GM21619 (cell line): ENCODE results near the gene TBPL1.

Experiments used
- ATAC-seq: cut with Tn5 transposase; IDR thresholded peaks from one replicate; pipeline ENCODE4 v1.9.1; 2021; ENCODE audit not compliant: unreplicated experiment

The TBPL1 gene

GRCh38 chr6:134003542-134003951 is 50.5 kb downstream of the TBPL1 start:
- ATAC-seq, result no peak

DNA sequence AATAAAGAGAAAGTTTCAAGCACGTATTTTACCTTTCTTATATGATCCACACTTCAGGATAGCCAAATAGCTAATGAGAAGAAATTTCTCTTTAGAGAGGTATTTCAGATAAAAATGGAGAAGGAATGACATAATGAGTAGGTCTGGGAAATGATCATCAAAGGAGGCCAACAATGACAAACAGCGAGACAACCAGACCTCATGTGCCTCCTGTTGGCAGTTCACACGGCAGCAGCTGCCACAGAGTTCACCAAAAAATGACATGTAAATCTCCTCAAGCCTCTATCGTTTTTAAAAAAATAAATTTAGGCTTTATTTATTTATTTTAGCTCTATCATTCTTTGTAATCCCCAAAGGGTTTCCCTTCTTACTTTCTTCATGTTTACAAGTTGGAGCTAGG is 51.7 kb downstream of the TBPL1 start:
- no peak for ATAC-seq

- ATAC-seq, result no peak
These were observed 52.8 kb downstream of the TBPL1 start for GRCh38 chr6:134005800-134006199.

- ATAC-seq, result no peak
These were observed 54.1 kb downstream of the TBPL1 start for GRCh38 chr6:134007077-134007476.

GRCh38 chr6:134009876-134010275 is 56.9 kb downstream of the TBPL1 start:
- ATAC-seq, result no peak

DNA sequence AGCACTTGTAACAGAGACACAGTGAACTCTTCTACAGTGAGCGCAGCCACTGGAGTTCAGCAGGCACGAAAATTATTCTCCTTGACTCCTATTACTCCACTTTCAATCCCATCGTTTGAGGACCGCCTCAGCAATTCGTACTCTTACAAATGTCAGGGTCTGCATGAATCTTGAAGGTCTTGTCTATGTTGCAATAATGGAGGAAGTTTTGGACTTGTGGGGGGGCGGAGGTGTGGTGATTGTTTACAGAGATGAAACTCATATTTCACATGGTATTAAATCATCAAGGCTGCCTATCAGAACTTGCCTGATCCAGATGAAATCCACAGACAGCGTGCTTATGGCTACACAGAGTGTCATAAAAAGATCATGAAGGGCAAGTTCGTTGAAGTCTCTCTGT is 57.4 kb downstream of the TBPL1 start:
- ATAC-seq, result no peak

DNA sequence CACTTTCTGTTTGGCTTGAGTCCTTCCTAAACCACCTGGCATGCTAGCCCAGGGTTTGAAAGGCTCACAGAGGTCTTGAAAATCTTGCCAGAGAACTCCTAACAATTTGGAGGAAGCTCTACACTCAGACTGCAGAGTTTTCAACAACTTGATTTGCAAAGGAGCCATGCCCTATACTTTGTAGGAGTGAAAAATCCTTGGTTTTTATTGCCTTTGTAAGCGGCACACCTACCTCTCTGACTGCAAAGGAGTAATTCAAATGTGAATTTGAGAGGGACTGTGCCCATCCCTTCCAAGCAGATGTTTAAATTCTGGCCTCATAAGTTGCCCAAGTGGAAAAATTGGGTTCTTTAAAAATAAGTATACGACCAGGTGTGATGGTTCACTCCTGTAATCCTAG is 58.0 kb downstream of the TBPL1 start:
- ATAC-seq, result no peak

GRCh38 chr6:134014588-134015137 is 61.6 kb downstream of the TBPL1 start:
- ATAC-seq, result no peak

GRCh38 chr6:134015719-134016557 is 62.9 kb downstream of the TBPL1 start:
- ATAC-seq, result no peak

- ATAC-seq, result no peak
These were observed 63.5 kb downstream of the TBPL1 start for GRCh38 chr6:134016558-134016814.

DNA sequence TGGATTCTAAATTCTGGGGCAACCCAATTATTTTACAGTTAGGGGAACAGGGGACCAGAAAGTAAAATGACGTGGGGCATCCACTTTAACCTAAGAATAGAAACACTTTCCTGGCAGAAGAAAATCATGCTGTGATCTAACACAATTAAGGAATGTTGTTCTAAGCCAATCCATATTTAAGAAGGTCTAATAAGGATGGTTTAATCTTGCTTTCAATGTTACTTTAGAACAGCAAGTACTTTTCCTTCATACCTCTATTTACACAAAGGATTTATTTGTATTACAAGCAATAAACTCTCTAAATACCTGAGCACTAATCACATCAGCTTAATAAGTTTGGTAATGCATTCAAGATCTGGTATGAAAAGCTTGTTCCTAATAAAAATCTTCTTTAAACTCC is 67.0 kb downstream of the TBPL1 start:
- no peak for ATAC-seq

DNA sequence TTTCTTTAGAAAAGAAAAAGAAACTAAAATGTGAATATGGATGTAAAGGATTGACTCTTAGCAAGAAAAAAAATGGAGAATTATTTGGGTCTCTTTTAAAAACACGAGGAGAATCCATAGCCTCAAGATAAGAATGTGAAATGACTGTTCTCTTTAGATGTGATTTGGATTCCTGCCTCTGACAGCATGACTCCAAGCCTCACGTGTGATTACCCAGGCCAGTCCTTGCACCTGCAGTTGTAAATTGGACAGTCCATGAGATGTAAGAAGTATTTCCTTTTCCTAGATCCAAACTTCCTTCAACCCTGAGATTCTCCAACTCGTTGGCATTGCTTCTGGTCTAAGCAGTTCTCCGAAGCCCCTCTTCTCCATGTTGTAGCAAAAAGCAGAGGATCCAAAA is 67.5 kb downstream of the TBPL1 start:
- ATAC-seq, result no peak

DNA sequence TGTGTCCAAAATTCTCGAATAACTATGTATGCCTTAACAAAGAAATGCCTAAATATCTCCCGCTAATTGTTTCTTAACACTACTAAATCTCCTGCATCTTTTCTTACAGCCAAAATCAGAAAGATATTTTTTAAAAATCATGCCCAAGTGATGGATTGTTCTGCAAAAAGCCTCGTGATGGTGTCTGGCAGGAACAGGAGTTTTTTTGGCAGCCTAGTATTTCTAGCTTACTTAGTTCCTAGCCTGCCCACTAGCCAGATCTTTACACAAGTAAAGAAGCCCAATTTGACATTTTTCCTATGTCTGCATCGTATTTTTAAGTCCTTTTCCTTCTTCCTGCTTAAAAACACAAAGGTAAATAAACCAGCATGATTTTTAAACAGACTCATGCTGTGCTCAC is 67.9 kb downstream of the TBPL1 start:
- no peak for ATAC-seq

GRCh38 chr6:134021396-134022122 is 68.5 kb downstream of the TBPL1 start:
- ATAC-seq, result no peak

GRCh38 chr6:134022650-134023049 is 69.6 kb downstream of the TBPL1 start:
- ATAC-seq, result no peak

GRCh38 chr6:134026597-134026996 is 73.6 kb downstream of the TBPL1 start:
- no peak for ATAC-seq

DNA sequence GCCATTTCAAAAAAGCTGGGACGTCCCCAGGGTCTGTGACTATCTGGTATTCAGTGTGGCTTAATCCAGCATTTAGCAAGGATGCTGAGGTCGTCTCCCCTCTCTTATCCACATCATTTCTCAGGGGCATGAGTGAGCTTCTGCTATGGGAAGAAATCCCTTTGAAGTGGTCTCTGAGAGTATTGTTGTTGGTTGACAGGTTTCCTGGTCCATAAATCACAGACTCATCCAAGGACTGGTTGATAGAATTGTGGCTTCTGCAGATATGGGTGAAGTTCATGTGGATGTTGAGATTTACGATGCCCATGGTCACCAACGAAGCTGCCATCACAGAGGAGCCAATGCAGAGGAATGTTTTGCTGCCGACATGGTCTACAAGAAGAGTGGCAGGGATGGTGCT is 75.4 kb downstream of the TBPL1 start:
- ATAC-seq, result no peak

DNA sequence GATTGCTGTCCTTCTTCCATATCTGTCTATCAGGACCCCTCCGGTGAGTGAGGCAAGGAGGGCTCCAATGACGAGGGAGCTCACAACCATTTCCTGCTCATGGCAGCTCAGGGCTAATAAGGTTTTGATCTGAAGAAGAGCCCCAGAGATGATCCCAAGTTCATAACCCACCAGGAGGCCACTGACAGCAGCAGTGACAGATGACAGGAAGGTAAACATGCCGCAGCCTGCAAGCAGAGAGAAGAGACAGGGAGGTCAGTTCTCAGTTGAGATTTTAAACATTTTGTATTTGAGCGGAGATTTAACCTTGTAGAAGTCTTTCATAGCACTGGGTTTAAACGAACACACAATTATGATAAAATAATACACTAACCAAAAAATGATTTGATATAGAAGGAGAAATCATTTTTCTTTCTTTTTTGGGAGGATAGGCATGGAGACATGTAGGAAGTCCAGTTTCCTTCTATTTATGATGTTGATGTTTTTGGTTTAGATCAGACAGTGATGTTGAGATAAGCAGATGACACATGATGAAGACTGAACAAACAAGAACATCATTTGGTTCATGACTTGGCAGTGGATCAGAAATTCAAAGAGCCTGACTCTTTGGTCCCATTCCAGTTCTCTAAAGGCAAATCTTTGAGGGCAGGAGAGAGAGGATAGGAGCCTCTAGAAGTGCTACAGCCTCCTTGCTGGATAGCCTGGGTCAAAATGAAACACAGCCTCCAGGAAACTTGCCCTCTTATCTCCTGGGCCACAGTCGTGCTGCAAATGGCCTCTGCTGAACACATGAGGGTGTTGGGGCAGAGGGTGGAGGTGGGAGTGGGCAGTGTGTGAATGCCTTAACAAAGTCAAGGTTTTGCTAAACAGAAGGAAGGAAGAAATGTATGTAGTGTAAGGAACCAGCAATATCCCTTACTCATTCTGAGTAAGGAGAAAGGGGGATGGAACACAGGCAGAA is 76.8 kb downstream of the TBPL1 start:
- no peak for ATAC-seq

DNA sequence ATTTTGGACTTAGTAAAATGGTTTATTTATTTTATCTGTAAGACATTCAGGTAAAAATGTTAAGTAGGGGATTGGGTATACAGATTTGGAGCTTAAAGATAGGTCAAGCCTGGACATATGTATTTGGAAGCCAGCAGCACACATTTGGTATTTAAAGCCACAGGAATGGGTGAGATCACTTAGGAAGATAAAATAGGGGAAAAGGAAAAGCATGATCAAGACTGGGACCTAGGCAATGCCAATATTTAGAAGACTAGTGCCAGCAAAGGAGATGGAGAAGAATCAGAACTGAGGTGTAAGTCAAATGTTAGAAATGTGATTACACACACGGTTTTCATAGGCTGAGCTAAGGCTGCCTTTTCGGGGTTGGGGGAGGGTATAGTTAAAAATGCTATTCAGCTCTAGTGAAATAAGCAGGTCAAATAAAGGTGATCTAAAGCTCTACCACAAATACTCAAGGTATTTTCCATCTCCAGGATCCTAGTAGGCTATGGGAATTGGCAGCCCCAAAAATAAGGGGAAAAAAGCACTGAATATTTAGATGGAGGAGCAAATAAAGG is 78.8 kb downstream of the TBPL1 start:
- ATAC-seq, result no peak

GRCh38 chr6:134034478-134034877 is 81.5 kb downstream of the TBPL1 start:
- no peak for ATAC-seq
